Activated naive CD4-positive, alpha-beta T cell (primary cell): ENCODE results near the gene SLC37A1.
A peak's percentile ranks its signal among the peaks of the same experiment; 100 is the strongest.
"Not testable (repeated sequence)": the region's sequence is repeated elsewhere in the genome, so short reads cannot be mapped to it uniquely, and the experiment has no call there.

ENCODE experiments used
- DNase-seq, 4 experiments: peaks; one replicate each; lab custom pipeline; 2025; lab: John Stamatoyannopoulos, UW

SLC37A1 gene

DNA sequence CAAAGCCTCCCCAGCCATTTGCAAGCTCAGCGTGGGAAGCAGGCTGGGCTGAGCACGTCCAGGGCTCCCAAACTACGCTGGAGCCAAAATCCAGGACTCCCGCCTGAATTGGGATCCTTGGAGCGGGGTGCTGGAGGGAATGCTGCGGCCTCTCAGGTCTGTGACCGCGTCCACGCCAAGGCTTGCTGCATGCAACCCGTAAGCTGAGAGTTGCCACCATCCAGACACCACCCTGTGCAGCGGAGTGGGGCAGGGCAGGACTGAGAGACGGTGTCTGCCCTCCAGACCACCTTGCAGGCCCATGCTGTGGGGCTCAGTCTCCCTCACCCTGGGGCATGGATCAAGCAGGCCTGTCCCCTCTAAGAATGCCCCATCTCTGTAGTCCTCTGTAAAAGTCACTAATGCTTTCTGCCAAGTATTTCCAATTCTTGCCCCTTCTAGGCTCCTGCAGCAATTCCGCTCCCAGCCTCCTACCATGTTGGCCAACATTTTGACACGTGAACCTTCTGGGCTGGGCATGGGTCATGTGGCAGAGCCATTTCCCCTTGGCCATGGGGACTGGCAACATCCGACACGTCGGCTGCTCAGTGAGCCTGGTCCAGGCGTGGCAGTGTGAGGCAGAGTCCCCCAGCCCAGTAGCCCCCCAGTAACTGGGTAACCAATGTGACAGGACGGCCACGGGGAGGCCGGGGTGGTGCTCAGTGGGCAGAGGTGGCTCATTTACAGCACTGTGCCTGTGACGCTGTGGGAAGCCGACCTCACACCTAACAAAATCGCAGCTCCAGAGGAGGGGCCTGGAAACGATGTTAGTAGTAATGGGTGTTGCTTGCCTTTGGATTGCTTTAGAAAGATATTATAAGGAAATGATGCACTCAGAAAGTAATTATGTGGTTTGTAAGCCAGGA lies 81.9 kb downstream of the SLC37A1 start:
- DNase-seq = no peak

- no peak for DNase-seq
Observed at GRCh38 chr21:42596657-42597056, 83.0 kb downstream of the SLC37A1 start.

GRCh38 chr21:42597487-42598158 lies 84.0 kb downstream of the SLC37A1 start:
- no peak for DNase-seq

DNA sequence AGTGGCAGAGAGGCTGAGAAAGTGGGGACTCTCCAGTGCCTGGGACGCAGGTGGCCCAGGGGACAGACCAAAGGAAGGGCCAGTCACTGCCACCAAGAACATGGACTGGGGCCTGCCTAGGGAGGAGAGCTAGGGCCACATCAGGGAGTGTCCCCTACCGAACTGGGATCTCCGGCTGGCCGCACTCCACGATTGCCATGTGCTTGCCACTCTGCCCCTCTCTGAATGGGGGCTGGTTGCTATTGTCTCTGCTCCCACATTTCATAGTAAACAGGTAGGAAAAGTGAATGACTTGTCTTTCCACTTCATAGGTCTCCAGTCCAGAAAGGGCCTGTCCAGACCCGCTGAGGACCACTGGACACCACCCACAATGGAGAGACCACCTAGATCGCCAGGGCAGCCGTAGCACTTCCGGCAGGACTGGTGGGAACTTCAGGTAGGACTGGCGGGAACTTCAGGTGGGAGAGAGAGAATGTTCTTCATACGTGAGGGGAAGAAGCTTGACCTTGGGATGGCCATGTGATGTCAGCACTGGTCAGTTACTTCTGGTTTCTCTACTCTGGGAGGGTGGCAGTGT lies 84.6 kb downstream of the SLC37A1 start:
- no peak for DNase-seq

GRCh38 chr21:42599486-42599885 lies 85.8 kb downstream of the SLC37A1 start:
- no peak for DNase-seq

DNA sequence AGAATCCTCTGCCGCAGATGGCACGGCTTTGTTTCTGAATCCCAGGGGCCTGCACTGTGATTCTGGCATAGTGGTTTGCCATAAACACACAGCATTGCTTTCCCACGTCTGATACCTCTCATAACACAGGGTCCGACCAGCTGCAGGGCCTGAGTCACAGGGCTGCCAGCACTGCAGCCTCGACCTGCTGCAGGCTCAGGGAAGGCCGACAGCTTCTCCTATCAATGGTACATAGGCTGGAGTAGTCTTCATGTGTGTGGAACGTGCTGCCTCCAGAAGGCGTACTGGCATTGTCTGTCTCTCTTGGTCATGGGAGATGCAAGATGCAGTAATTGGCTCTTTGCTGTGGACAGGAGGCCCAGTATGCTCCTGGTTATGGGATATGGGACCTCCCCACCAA lies 86.3 kb downstream of the SLC37A1 start:
- DNase-seq = no peak

GRCh38 chr21:42601656-42602055 lies 88.0 kb downstream of the SLC37A1 start:
- DNase-seq = no peak

DNA sequence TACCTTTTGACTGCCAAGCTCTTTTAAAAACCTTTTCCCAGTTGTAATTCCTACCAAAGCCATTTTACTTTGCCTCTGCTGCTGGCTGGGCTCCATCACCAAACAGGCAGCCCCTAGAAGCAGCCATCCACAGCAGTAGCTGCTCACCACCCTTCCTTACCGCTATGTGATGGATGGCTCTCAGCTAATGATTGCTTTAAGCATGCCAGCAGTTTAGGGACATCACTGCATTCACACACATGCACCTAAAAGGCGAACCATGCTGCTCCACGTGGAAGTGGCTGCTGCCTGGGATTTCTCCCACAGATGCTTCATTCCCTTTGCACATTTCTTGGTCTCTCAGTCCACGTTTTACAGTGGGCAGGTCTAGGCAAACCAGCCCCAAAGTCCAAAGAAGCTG lies 93.5 kb downstream of the SLC37A1 start:
- no peak for DNase-seq

- DNase-seq = no peak
Observed at GRCh38 chr21:42607525-42608102, 94.0 kb downstream of the SLC37A1 start.

GRCh38 chr21:42608446-42608845 lies 94.8 kb downstream of the SLC37A1 start:
- no peak for DNase-seq

DNA sequence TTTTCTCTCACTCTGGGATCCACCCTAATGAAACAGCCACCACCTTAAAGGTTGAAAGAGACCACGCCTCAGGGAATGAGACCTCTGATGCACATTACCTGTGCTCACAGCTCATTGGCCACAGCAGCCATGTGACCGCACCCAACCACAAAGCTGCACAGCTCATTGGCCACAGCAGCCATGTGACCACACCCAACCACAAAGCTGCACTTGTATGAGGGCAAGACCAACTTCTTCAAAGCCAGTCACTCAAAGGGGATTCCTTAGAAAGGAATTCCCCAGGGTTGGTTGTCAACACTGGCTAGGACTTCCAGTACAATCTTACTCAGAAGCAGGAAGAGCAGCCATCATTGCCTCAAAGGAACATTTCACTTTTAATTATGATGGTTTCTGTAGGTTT lies 96.2 kb downstream of the SLC37A1 start:
- no peak for DNase-seq

- DNase-seq = no peak
Observed at GRCh38 chr21:42611852-42612251, 98.2 kb downstream of the SLC37A1 start.

- no peak for DNase-seq
Observed at GRCh38 chr21:42612390-42612789, 98.7 kb downstream of the SLC37A1 start.

GRCh38 chr21:42613756-42614155 lies 100.1 kb downstream of the SLC37A1 start:
- DNase-seq = no peak

DNA sequence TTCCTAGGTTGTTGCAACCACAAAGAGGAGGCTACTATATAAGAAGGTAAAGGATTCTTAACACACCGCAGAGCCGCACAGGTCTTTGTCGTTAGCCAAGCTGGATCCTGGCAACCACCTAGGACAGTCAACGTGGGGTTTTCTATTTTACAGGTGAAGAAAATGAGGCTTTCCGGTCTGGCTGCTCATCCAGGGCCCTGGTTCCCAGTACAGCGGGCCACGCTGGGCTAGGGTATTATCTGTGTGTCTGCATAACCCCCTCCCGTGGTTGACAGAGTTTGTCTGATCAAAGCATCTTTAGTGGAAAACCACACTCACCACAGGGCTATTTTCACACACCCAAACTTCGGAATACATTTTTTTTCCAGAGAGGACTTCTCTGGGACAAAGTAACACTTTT lies 100.7 kb downstream of the SLC37A1 start:
- no peak for DNase-seq

- peak in 2 of 4 experiments; percentile 29 to 34 for DNase-seq
Observed at GRCh38 chr21:42614811-42615351, 101.2 kb downstream of the SLC37A1 start.

GRCh38 chr21:42615377-42615776 lies 101.7 kb downstream of the SLC37A1 start:
- not testable (repeated sequence) for DNase-seq

DNA sequence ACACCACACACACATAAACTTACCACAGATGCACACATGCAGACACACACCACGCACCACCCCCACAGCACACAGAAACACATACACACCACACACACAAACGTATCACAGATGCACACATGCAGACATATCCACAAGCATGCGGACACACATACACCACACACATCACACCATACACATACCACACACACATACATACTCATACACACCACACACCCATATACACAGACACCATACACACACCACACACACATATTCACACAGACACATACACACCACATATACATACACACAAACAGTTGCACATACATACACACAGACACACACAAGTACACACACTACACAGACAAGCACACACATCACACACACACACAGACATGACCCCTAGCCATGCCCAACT lies 102.3 kb downstream of the SLC37A1 start:
- DNase-seq = no peak

DNA sequence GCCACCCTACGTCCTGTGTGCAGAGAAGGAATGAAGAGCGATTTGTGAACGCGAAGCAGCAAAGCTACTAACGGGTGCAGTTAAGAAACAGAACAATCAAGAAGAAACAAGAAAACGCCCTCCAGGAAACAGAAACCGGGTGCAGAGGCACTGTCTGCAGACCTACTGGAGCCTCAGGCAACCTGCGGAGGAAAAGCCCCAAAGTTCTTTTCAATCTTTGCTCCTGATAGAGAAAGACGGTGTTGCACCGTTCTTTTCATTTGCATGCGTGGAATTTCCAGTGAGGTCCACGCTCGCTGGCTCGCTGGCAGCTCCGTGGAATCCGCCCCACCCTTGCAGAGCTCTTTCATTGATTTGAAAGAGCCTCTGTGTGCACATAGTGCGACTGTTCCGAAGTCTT lies 102.8 kb downstream of the SLC37A1 start:
- peak in 1 of 4 experiments; percentile 11 for DNase-seq

DNA sequence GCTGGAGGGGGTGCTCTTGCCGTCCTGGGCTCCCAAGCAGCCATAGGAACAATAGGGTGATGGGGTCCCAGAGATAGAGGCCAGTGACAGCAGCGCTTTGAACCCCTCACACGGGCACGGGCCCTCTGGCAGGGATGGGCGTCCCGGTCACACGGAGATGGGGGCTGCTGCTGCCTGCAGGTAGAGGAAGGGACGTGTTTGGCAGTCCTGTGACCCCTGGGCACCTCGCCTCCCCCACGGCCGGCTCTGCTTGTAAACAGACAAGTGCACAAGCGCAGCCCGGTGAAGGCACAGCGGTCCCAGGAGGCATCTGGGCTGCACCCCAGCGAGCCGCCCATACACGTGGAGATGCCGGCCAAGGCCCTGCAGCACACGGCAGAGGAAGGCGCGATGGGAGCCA lies 103.3 kb downstream of the SLC37A1 start:
- DNase-seq = no peak

GRCh38 chr21:42617486-42617885 lies 103.8 kb downstream of the SLC37A1 start:
- DNase-seq = no peak

- no peak for DNase-seq
Observed at GRCh38 chr21:42618707-42619102, 105.1 kb downstream of the SLC37A1 start.
